ENCODE measurements around the gene SOX9.

Gene SOX9

GRCh38 chr17:72165192-72165866 lies 44.5 kb downstream of the SOX9 start:
- no peak for DNase-seq

- no peak for DNase-seq
Measured at GRCh38 chr17:72165867-72166439, 45.1 kb downstream of the SOX9 start.

DNA sequence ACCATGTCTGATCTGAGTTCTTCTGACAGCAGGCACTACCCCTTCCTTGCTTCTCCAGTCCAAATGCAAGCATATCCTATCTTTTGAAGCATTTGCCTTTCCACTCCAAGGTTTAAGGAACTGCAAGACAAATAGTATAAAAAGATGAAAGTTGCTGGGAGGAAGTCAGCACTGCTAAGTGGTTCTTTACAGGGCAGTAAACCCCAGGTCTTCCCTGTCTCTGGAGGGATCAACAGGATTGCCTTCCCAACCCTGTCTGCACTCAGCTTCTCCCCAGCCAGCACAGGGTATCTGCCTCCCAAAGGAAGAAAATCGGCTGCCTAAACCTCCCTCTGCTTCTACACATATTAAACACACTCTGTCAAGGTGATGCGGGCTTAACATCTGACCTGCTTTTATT lies 46.8 kb downstream of the SOX9 start:
- DNase-seq = no peak

DNA sequence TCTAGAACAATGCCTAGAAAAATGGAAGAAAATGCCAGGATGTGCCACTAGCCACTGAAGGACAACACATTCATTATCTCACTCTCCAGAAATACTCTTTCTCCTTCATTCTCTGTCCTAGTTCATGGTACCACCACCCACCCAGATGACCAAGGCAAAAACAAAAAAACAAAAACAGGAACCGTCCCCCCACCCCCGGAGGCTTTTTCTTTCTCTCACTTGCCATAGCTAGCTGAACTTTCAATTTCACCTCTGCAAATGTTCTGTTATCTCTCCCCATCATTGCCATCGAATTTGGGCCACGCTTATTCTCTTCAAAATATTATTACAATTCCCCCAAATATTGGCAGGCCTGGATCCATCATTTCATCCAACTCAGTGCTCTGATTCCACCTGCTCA lies 49.0 kb downstream of the SOX9 start:
- no peak for DNase-seq

GRCh38 chr17:72171703-72172667 lies 51.2 kb downstream of the SOX9 start:
- DNase-seq = peak in 1 of 2 experiments; percentile 55

GRCh38 chr17:72173499-72174116 lies 52.8 kb downstream of the SOX9 start:
- DNase-seq = peak in 1 of 2 experiments; percentile 26

GRCh38 chr17:72175263-72175662 lies 54.4 kb downstream of the SOX9 start:
- no peak for DNase-seq
